GM23338 (cell line): ENCODE data around the gene MYO18B. TPM values are rescaled to one million over a fixed set of nuclear protein-coding genes. Genes with fewer than 3 reads are reported as not detected.

ENCODE experiments used
- ATAC-seq: fragments of 200-7000 bp; cut with Tn5 transposase; 3 replicates; pipeline ENCODE4 v1.9.1; 2020
- DNase-seq: peaks from one replicate; pipeline ENCODE4 v3.0.0-alpha.2; 2015; ENCODE audit warnings: low spot score
- H2AFZ ChIP-seq: fragments of 200-600 bp; sonication (generic); 2 replicates; pipeline ENCODE4 v1.8.0; 2016; ENCODE audit warnings: antibody characterized with exemption, mild to moderate bottlenecking, moderate library complexity
- H3F3A ChIP-seq: fragments of 200-600 bp; sonication (generic); replicated peaks from 2 replicates; pipeline ENCODE4 v1.8.0; 2017; ENCODE audit warnings: antibody characterized with exemption, mixed run types, low read depth
- H3K27ac ChIP-seq: fragments of 200-600 bp; sonication (generic); 2 replicates; pipeline ENCODE4 v1.6.1; 2016; ENCODE audit warnings: low read depth
- H3K27me3 ChIP-seq: fragments of 200-600 bp; sonication (generic); 2 replicates; pipeline ENCODE4 v1.8.0; 2016; ENCODE audit warnings: mild to moderate bottlenecking, mixed run types, moderate library complexity; ENCODE audit not compliant: insufficient read depth
- H3K36me3 ChIP-seq: fragments of 200-600 bp; sonication (generic); 2 replicates; pipeline ENCODE4 v1.8.0; 2016; ENCODE audit warnings: mild to moderate bottlenecking; ENCODE audit not compliant: insufficient read depth
- H3K4me1 ChIP-seq: fragments of 200-600 bp; sonication (generic); 2 replicates; pipeline ENCODE4 v1.8.0; 2016; ENCODE audit warnings: mild to moderate bottlenecking, moderate library complexity; ENCODE audit not compliant: insufficient read depth
- H3K4me2 ChIP-seq: fragments of 200-600 bp; sonication (generic); 2 replicates; pipeline ENCODE4 v1.7.1; 2017; ENCODE audit warnings: mixed run types
- H3K4me3 ChIP-seq: fragments of 200-600 bp; sonication (generic); 2 replicates; pipeline ENCODE4 v1.6.1; 2016; ENCODE audit warnings: mixed run types
- H3K79me2 ChIP-seq: fragments of 200-600 bp; sonication (generic); replicated peaks from 2 replicates; pipeline ENCODE4 v1.8.0; 2017; ENCODE audit warnings: mild to moderate bottlenecking; ENCODE audit not compliant: insufficient read depth
- H3K9me2 ChIP-seq: fragments of 200-600 bp; sonication (generic); 2 replicates; pipeline ENCODE4 v1.8.0; 2017; ENCODE audit not compliant: insufficient read depth
- H4K20me1 ChIP-seq: fragments of 200-600 bp; sonication (generic); replicated peaks from 2 replicates; pipeline ENCODE4 v1.8.0; 2017; ENCODE audit warnings: mild to moderate bottlenecking; ENCODE audit not compliant: insufficient read depth
- H3K27ac Mint-ChIP-seq: 2 replicates; pipeline ENCODE4 v1.8.0; 2020; ENCODE audit warnings: inconsistent platforms, mild to moderate bottlenecking, moderate library complexity, mixed read lengths
- H3K27me3 Mint-ChIP-seq: 3 replicates; pipeline ENCODE4 v1.8.0; 2022; ENCODE audit warnings: low read depth, mild to moderate bottlenecking, moderate library complexity, mixed read lengths, inconsistent platforms; ENCODE audit not compliant: insufficient read depth, poor library complexity
- H3K36me3 Mint-ChIP-seq: 3 replicates; pipeline ENCODE4 v1.8.0; 2021; ENCODE audit warnings: low read depth, mild to moderate bottlenecking, inconsistent platforms, moderate library complexity, mixed read lengths
- H3K4me1 Mint-ChIP-seq: 3 replicates; pipeline ENCODE4 v1.8.0; 2020; ENCODE audit warnings: mild to moderate bottlenecking, inconsistent platforms, mixed read lengths
- H3K4me3 Mint-ChIP-seq: 3 replicates; pipeline ENCODE4 v1.8.0; 2021; ENCODE audit warnings: moderate library complexity, mild to moderate bottlenecking, inconsistent platforms, mixed read lengths
- H3K9me3 Mint-ChIP-seq: 3 replicates; pipeline ENCODE4 v1.8.0; 2020; ENCODE audit warnings: moderate library complexity, mild to moderate bottlenecking, inconsistent platforms, mixed read lengths
- CREB1 ChIP-seq: fragments of 250-450 bp; sonication (Bioruptor Pico); IDR thresholded peaks from 2 replicates; pipeline ENCODE4 v1.5.0; 2020; ENCODE audit warnings: low read depth, mild to moderate bottlenecking, moderate library complexity
- CTCF ChIP-seq, 2 experiments: fragments of 200-600 bp in 1 of 2; sonication (generic) in 1 of 2; conservative IDR thresholded peaks; 2 replicates each; pipeline versions ENCODE4 v1.5.1 to v1.6.1; 2016 to 2017; ENCODE audit warnings: antibody characterized with exemption in 2 of 2, low read depth in 2 of 2, mild to moderate bottlenecking in 2 of 2, moderate library complexity in 1 of 2
- ETS1 ChIP-seq: IDR thresholded peaks from 2 replicates; pipeline ENCODE4 v1.6.1; 2016; ENCODE audit warnings: antibody characterized with exemption
- EZH2phosphoT487 ChIP-seq: fragments of 200-600 bp; sonication (generic); IDR thresholded peaks from one replicate; pipeline ENCODE4 v1.8.1; 2018; ENCODE audit warnings: antibody characterized with exemption; ENCODE audit not compliant: unreplicated experiment
- NANOG ChIP-seq: IDR thresholded peaks from 2 replicates; pipeline ENCODE4 v1.6.1; 2016; ENCODE audit warnings: antibody characterized with exemption, borderline replicate concordance
- POLR2AphosphoS5 ChIP-seq: IDR thresholded peaks from 2 replicates; pipeline ENCODE4 v1.6.1; 2016; ENCODE audit warnings: antibody characterized with exemption, low read depth
- ZNF114 ChIP-seq: fragments of 250-450 bp; sonication (Bioruptor Pico); IDR thresholded peaks from 2 replicates; pipeline ENCODE4 v1.5.0; 2020; ENCODE audit warnings: mild to moderate bottlenecking, moderate library complexity
- ZNF331 ChIP-seq: fragments of 250-450 bp; sonication (Bioruptor Pico); IDR thresholded peaks from 2 replicates; pipeline ENCODE4 v1.5.0; 2020; ENCODE audit warnings: low read depth, mild to moderate bottlenecking, moderate library complexity
- ZNF462 ChIP-seq: fragments of 250-450 bp; sonication (Bioruptor Pico); IDR thresholded peaks from 2 replicates; pipeline ENCODE4 v1.5.0; 2020; ENCODE audit warnings: mild to moderate bottlenecking, moderate library complexity
- polyA plus RNA-seq: library from polyadenylated mRNA; unstranded; fragments of >200 nt; fragmentation: Nextera tagmentation; extraction: Ambion mirVana; gene quantifications from 2 replicates; pipeline ENCODE4 v1.2.1, GENCODE V29; 2016
- total RNA-seq: library from RNA; depleted of rRNA; stranded (reverse); fragments of >200 nt; shearing (Covaris generic); gene quantifications from 2 replicates; pipeline ENCODE4 v1.2.3, GENCODE V29; 2014

Gene MYO18B
- total and polyA plus RNA-seq, 2 experiments from 2014 or later: 0.36 to 0.45 TPM

- TF ChIP-seq ETS1 (no peak), CREB1 (CRISPR knock-in tag) (no peak), POLR2AphosphoS5 (no peak), ZNF114 (CRISPR knock-in tag) (no peak), EZH2phosphoT487 (no peak)
These were observed 180.2 kb downstream of the MYO18B start (continued) for GRCh38 chr22:25922141-25922540.

GRCh38 chr22:25923914-25924313, 181.9 kb downstream of the MYO18B start:
- H3K27me3 ChIP-seq: peaks cover 30% of the 10 kb centered on the region; the same call in 1 of the 2 replicates
- peaks cover 55% of the 10 kb centered on the region for H3K4me1 Mint-ChIP-seq
- H3K9me2 ChIP-seq: 0 out of 2 replicates have a peak, but pooled peaks cover 7% of the 10 kb centered on the region
- no peak overlapping the region for H3K27ac Mint-ChIP-seq
- no peaks in the 10 kb centered on the region for H3F3A ChIP-seq
- H4K20me1 ChIP-seq: no peaks in the 10 kb centered on the region
- ATAC-seq: no peak
- no peaks in the 10 kb centered on the region for H3K36me3 Mint-ChIP-seq
- no peaks in the 10 kb centered on the region for H3K36me3 ChIP-seq
- TF ChIP-seq ZNF462 (CRISPR knock-in tag): no peak
- no peak for TF ChIP-seq NANOG
- no peak for TF ChIP-seq CTCF (conservative IDR thresholded peaks at IDR 0.05; ENCODE audit: low read depth in 2 of 2)
- no peak for TF ChIP-seq ZNF331 (CRISPR knock-in tag)
- TF ChIP-seq ETS1: no peak
- no peak for TF ChIP-seq CREB1 (CRISPR knock-in tag)
- DNase-seq: peak; percentile 35
- H3K4me1 ChIP-seq: peaks cover 53% of the 10 kb centered on the region
- no peak overlapping the region for H2AFZ ChIP-seq
- peak overlapping the region; percentile 72 for H3K4me2 ChIP-seq
- H3K4me3 ChIP-seq: 0 out of 2 replicates have a peak overlapping the region, but pooled peaks have one; percentile 9
- H3K27me3 Mint-ChIP-seq: peaks cover 15% of the 10 kb centered on the region
- H3K9me3 Mint-ChIP-seq: peaks cover 4% of the 10 kb centered on the region; the same call in 1 of the 3 replicates
- H3K4me3 Mint-ChIP-seq: no peak overlapping the region; the same call in 2 of the 3 replicates
- no peaks in the 10 kb centered on the region for H3K79me2 ChIP-seq
- H3K27ac ChIP-seq: no peak overlapping the region
